Skin of body (tissue), 2 donors: ENCODE data around the gene NFKBIZ. TPM values are rescaled to one million over a fixed set of nuclear protein-coding genes. Genes with fewer than 3 reads are reported as not detected.
"Not testable (repeated sequence)": the region's sequence is repeated elsewhere in the genome, so short reads cannot be mapped to it uniquely, and the experiment has no call there.

Experiments
- DNase-seq: peaks from one replicate; lab custom pipeline; 2025; lab: John Stamatoyannopoulos, UW
- total RNA-seq: library from RNA; depleted of rRNA; stranded (reverse); fragments of >200 nt; gene quantifications from one replicate; pipeline ENCODE4 v1.2.3, GENCODE V29; 2014

The NFKBIZ gene
- total RNA-seq, 1 donor from 2014 or later: 29.6 TPM

- DNase-seq: peak; percentile 24
Observed at GRCh38 chr3:101850246-101851051, 1.1 kb downstream of the NFKBIZ start.

- DNase-seq: no peak
Observed at GRCh38 chr3:101851072-101851770, 1.9 kb downstream of the NFKBIZ start.

GRCh38 chr3:101851850-101852714 is 2.8 kb downstream of the NFKBIZ start:
- no peak for DNase-seq

- DNase-seq: no peak
Observed at GRCh38 chr3:101852983-101853840, 3.9 kb downstream of the NFKBIZ start.

GRCh38 chr3:101853982-101854381 is 4.7 kb downstream of the NFKBIZ start:
- no peak for DNase-seq

- DNase-seq: no peak
Observed at GRCh38 chr3:101854608-101855304, 5.4 kb downstream of the NFKBIZ start.

- DNase-seq: no peak
Observed at GRCh38 chr3:101857301-101857741, 8.0 kb downstream of the NFKBIZ start.

GRCh38 chr3:101858464-101859030 is 9.2 kb downstream of the NFKBIZ start:
- no peak for DNase-seq

GRCh38 chr3:101859882-101860448 is 10.7 kb downstream of the NFKBIZ start:
- DNase-seq: no peak

GRCh38 chr3:101861212-101861788 is 12.0 kb downstream of the NFKBIZ start:
- DNase-seq: no peak

- DNase-seq: no peak
Observed at GRCh38 chr3:101861789-101862415, 12.6 kb downstream of the NFKBIZ start.

GRCh38 chr3:101862416-101863165 is 13.3 kb downstream of the NFKBIZ start:
- no peak for DNase-seq

- not testable (repeated sequence) for DNase-seq
Observed at GRCh38 chr3:101864926-101865325, 15.6 kb downstream of the NFKBIZ start.

GRCh38 chr3:101865751-101866509 is 16.6 kb downstream of the NFKBIZ start:
- no peak for DNase-seq

- no peak for DNase-seq
Observed at GRCh38 chr3:101867511-101867910, 18.2 kb downstream of the NFKBIZ start.

- no peak for DNase-seq
Observed at GRCh38 chr3:101867996-101868395, 18.7 kb downstream of the NFKBIZ start.
